ENCODE data around the gene NLRP4. TPM values are rescaled to one million over a fixed set of nuclear protein-coding genes. Genes with fewer than 3 reads are reported as not detected.
"Not testable (repeated sequence)": the region's sequence is repeated elsewhere in the genome, so short reads cannot be mapped to it uniquely, and the experiment has no call there.

The NLRP4 gene
- total and polyA plus RNA-seq, 9 donors, result not detected

DNA sequence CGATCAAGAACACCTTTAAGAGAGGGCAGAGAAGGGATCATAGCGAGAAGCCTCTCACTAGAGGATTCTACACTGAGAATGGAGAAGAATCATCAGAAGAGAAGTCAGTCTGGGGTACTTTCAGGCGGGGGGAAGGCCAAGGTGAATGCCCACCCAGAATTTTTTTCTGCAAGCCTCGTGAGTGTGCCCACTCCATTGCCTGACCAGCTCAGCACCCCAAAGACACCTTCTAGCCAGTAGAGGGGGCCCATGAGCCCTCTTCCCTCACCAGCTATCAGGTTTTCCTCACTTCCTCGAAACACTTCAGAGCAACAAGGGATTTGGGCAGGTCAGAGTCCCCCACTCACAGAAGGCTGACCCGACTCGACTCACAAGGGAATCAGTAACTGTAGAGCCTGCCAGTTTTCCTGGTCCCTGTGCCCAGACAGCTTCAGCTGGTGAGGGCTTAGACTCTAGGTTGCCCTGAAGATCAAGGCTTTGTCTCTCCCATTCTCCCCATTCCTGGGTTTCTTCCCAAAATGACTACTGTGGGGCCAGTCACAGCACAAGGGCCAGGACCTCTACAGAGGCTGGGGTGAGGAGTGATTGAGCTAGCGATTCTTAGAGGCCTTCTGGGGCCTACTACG lies 77.4 kb downstream of the NLRP4 start:
- Histone ChIP-seq H3K4me3 (ENCODE audit: low read length) (no peak overlapping the region), H3K9me3 (replicated peaks; ENCODE audit: control insufficient read depth, low read depth, low read length) (peaks cover 12% of the 10 kb centered on the region), H3K4me1 (ENCODE audit: control insufficient read depth, insufficient read depth, low read length) (no peaks in the 10 kb centered on the region), H3K27ac (ENCODE audit: low read length) (no peak overlapping the region), H3K27me3 (ENCODE audit: control insufficient read depth, insufficient read depth, low read length) (no peaks in the 10 kb centered on the region), H3K36me3 (ENCODE audit: control insufficient read depth, insufficient read depth, low read length) (no peaks in the 10 kb centered on the region)
- no peak for DNase-seq
- WGBS (ENCODE audit: insufficient coverage), result 46% methylated on average over 6 of the region's 9 CpGs

DNA sequence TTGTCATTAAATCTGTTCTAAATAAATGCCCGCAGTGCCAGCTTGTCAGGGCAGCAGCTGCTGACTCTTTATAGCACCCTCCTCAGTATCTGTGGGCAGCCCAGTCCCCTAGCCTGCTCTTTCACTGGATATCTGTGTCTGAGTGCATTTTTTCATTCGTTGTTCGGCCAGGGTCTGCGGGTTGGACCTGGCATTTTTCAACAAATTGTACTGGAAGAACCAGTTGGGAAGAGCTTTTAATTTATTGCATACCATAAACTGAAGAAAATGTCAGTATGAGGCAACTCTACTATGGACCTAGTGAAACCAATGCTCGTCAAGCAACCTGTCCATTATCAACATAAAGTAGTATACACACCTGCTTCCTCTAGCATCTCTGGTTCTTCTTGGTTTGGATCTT lies 87.2 kb downstream of the NLRP4 start:
- DNase-seq, result no peak
- no peaks in the 10 kb centered on the region for H3K4me1 ChIP-seq (ENCODE audit: control insufficient read depth, insufficient read depth, low read length)
- H3K9me3 ChIP-seq (replicated peaks; ENCODE audit: control insufficient read depth, low read depth, low read length), result peaks cover 27% of the 10 kb centered on the region
- 100% methylated on average over 1 of the region's 5 CpGs for WGBS (ENCODE audit: insufficient coverage)
- no peaks in the 10 kb centered on the region for H3K27me3 ChIP-seq (ENCODE audit: control insufficient read depth, insufficient read depth, low read length)
- no peak overlapping the region for H3K27ac ChIP-seq (ENCODE audit: low read length)
- H3K4me3 ChIP-seq (ENCODE audit: low read length), result no peak overlapping the region
- no peaks in the 10 kb centered on the region for H3K36me3 ChIP-seq (ENCODE audit: control insufficient read depth, insufficient read depth, low read length)

DNA sequence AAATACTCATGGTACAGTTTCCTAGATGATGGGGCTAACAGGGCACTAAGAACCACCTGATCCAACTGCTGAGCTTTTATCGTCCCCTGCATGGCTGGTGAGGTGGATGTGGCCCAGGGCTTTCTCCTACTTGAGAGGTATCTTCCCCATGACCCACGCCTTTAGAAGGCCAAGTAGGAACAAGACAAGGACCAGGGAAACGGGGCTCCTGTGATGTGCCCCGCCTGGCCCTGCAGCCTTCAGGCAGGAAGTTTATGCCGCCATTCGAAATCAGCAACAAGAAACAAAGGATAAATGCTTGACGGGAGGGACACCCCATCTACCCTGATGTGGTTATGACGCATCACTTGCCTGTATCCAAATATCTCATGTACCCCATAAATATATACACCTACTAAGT lies 91.7 kb downstream of the NLRP4 start:
- Histone ChIP-seq H3K27ac (ENCODE audit: low read length) (no peak overlapping the region), H3K9me3 (replicated peaks; ENCODE audit: control insufficient read depth, low read depth, low read length) (peaks cover 27% of the 10 kb centered on the region), H3K4me3 (ENCODE audit: low read length) (no peak overlapping the region), H3K36me3 (ENCODE audit: control insufficient read depth, insufficient read depth, low read length) (no peaks in the 10 kb centered on the region), H3K27me3 (ENCODE audit: control insufficient read depth, insufficient read depth, low read length) (no peaks in the 10 kb centered on the region), H3K4me1 (ENCODE audit: control insufficient read depth, insufficient read depth, low read length) (no peaks in the 10 kb centered on the region)
- 58% methylated on average over 6 of the region's 8 CpGs for WGBS (ENCODE audit: insufficient coverage)
- no peak for DNase-seq

DNA sequence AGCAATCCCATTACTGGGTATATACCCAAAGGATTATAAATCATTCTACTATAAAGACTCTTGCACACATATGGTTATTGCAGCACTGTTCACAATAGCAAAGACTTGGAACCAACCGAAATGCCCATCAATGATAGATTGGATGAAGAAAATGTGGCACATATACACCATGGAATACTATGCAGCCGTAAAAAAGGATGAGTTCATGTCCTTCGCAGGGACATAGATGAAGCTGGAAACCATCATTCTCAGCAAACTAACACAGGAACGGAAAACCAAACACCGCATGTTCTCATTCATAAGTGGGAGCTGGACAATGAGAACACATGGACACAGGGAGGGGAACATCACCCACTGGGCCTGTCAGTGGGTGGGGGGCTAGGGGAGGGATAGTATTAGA lies 92.9 kb downstream of the NLRP4 start:
- H3K36me3 ChIP-seq (ENCODE audit: control insufficient read depth, insufficient read depth, low read length); H3K4me1 ChIP-seq (ENCODE audit: control insufficient read depth, insufficient read depth, low read length); H3K27ac ChIP-seq (ENCODE audit: low read length); H3K27me3 ChIP-seq (ENCODE audit: control insufficient read depth, insufficient read depth, low read length); DNase-seq; H3K4me3 ChIP-seq (ENCODE audit: low read length): not testable (repeated sequence)
- no CpG with 5 or more reads among the region's 5 CpGs for WGBS (ENCODE audit: insufficient coverage)
- H3K9me3 ChIP-seq (replicated peaks; ENCODE audit: control insufficient read depth, low read depth, low read length), result peaks cover 24% of the 10 kb centered on the region

DNA sequence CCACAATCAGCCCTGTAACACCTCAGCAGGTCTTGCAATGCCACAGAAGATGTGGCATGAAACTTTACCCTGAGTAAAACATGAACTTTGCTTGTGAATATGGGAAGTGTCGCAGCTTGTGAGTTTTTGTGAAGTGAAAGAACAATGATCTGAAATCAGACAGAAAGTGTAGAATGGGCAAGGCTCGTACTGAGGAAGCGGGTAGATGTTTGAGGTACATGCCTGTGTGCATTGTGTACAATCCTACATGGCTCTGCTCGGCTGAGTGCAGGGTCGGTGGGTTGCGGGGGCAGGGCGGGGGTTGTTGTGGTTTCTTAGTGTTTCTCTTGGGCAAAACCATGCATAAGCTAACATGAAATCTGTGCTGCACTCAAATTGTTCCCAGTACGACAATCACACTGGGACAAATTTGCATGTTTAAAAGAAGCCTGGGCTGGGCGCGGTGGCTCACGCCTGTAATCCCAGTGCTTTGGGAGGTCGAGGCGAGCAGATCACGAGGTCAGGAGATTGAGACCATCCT lies 94.7 kb downstream of the NLRP4 start:
- H3K4me1 ChIP-seq (ENCODE audit: control insufficient read depth, insufficient read depth, low read length), result no peaks in the 10 kb centered on the region
- no peak overlapping the region for H3K4me3 ChIP-seq (ENCODE audit: low read length)
- H3K36me3 ChIP-seq (ENCODE audit: control insufficient read depth, insufficient read depth, low read length), result no peaks in the 10 kb centered on the region
- WGBS (ENCODE audit: insufficient coverage), result 83% methylated on average over 6 of the region's 14 CpGs
- no peak for DNase-seq
- no peaks in the 10 kb centered on the region for H3K27me3 ChIP-seq (ENCODE audit: control insufficient read depth, insufficient read depth, low read length)
- H3K27ac ChIP-seq (ENCODE audit: low read length), result no peak overlapping the region
- H3K9me3 ChIP-seq (replicated peaks; ENCODE audit: control insufficient read depth, low read depth, low read length), result peaks cover 20% of the 10 kb centered on the region

Other genes with a start within 250 kb of the NLRP4 start
- gene FIZ1, start 237.0 kb upstream of the NLRP4 start, total RNA-seq, result 3.7 TPM
- gene FIZ1, start 237.0 kb upstream of the NLRP4 start, polyA plus RNA-seq (ENCODE audit: insufficient read depth in 1 of 8, insufficient read length in 8 of 8, low replicate concordance in 1 of 8), result 10 to 100 TPM; 10.7 to 15.1 (median 12.7) TPM
- gene ZNF524, start 236.3 kb upstream of the NLRP4 start, total RNA-seq, result 9.3 TPM
- gene ZNF524, start 236.3 kb upstream of the NLRP4 start, polyA plus RNA-seq (ENCODE audit: insufficient read depth in 1 of 8, insufficient read length in 8 of 8, low replicate concordance in 1 of 8), result 10 to 100 TPM in 1 of 8 donors, 1 to 10 TPM in 7; 7.0 to 11.6 (median 9.0) TPM
- 1.2 TPM for gene ZNF865, start 230.9 kb upstream of the NLRP4 start, total RNA-seq
- 1 to 10 TPM; 6.9 to 9.9 (median 7.8) TPM for gene ZNF865, start 230.9 kb upstream of the NLRP4 start, polyA plus RNA-seq (ENCODE audit: insufficient read depth in 1 of 8, insufficient read length in 8 of 8, low replicate concordance in 1 of 8)
- 5.3 TPM for gene ZNF784, start 212.0 kb upstream of the NLRP4 start, total RNA-seq
- 1 to 10 TPM; 6.6 to 9.8 (median 8.7) TPM for gene ZNF784, start 212.0 kb upstream of the NLRP4 start, polyA plus RNA-seq (ENCODE audit: insufficient read depth in 1 of 8, insufficient read length in 8 of 8, low replicate concordance in 1 of 8)
- 5.6 TPM for gene ZNF580, start 195.5 kb upstream of the NLRP4 start, total RNA-seq
- 10 to 100 TPM; 20.9 to 28.5 (median 23.6) TPM for gene ZNF580, start 195.5 kb upstream of the NLRP4 start, polyA plus RNA-seq (ENCODE audit: insufficient read depth in 1 of 8, insufficient read length in 8 of 8, low replicate concordance in 1 of 8)
- 15.1 TPM for gene ZNF581, start 192.9 kb upstream of the NLRP4 start, total RNA-seq
- gene ZNF581, start 192.9 kb upstream of the NLRP4 start, polyA plus RNA-seq (ENCODE audit: insufficient read depth in 1 of 8, insufficient read length in 8 of 8, low replicate concordance in 1 of 8), result 10 to 100 TPM; 23.4 to 37.6 (median 27.0) TPM
- 5.3 TPM for gene CCDC106, start 188.3 kb upstream of the NLRP4 start, total RNA-seq
- 10 to 100 TPM; 12.9 to 16.4 (median 15.3) TPM for gene CCDC106, start 188.3 kb upstream of the NLRP4 start, polyA plus RNA-seq (ENCODE audit: insufficient read depth in 1 of 8, insufficient read length in 8 of 8, low replicate concordance in 1 of 8)
- gene U2AF2, start 181.5 kb upstream of the NLRP4 start, total RNA-seq, result 70.2 TPM
- 100 to 1,000 TPM; 103 to 156 (median 130) TPM for gene U2AF2, start 181.5 kb upstream of the NLRP4 start, polyA plus RNA-seq (ENCODE audit: insufficient read depth in 1 of 8, insufficient read length in 8 of 8, low replicate concordance in 1 of 8)
- 21.8 TPM for gene EPN1, start 161.3 kb upstream of the NLRP4 start, total RNA-seq
- 100 to 1,000 TPM in 2 of 8 donors, 10 to 100 TPM in 6; 84.4 to 114 (median 93.8) TPM for gene EPN1, start 161.3 kb upstream of the NLRP4 start, polyA plus RNA-seq (ENCODE audit: insufficient read depth in 1 of 8, insufficient read length in 8 of 8, low replicate concordance in 1 of 8)
- not detected for gene NLRP9, start 98.1 kb upstream of the NLRP4 start, total RNA-seq
- not detected for gene NLRP9, start 98.1 kb upstream of the NLRP4 start, polyA plus RNA-seq (ENCODE audit: insufficient read depth in 1 of 8, insufficient read length in 8 of 8, low replicate concordance in 1 of 8)
- 0.62 TPM for gene RFPL4A, start 77.4 kb upstream of the NLRP4 start, total RNA-seq
- gene RFPL4A, start 77.4 kb upstream of the NLRP4 start, polyA plus RNA-seq (ENCODE audit: insufficient read depth in 1 of 8, insufficient read length in 8 of 8, low replicate concordance in 1 of 8), result under 1 TPM in 5 of 8 donors, not detected in 3; 0.23 to 0.86 (median 0.51) TPM
- gene RFPL4AL1, start 67.4 kb upstream of the NLRP4 start, total RNA-seq, result 0.66 TPM
- 1 to 10 TPM in 1 of 8 donors, under 1 TPM in 5, not detected in 2; 0.22 to 1.2 (median 0.56) TPM for gene RFPL4AL1, start 67.4 kb upstream of the NLRP4 start, polyA plus RNA-seq (ENCODE audit: insufficient read depth in 1 of 8, insufficient read length in 8 of 8, low replicate concordance in 1 of 8)
- not detected for gene NLRP11, start 4.5 kb upstream of the NLRP4 start, total RNA-seq
- under 1 TPM in 1 of 8 donors, not detected in 7; 0.04 TPM for gene NLRP11, start 4.5 kb upstream of the NLRP4 start, polyA plus RNA-seq (ENCODE audit: insufficient read depth in 1 of 8, insufficient read length in 8 of 8, low replicate concordance in 1 of 8)
- gene NLRP13, start 95.8 kb downstream of the NLRP4 start, total RNA-seq, result not detected
- gene NLRP13, start 95.8 kb downstream of the NLRP4 start, polyA plus RNA-seq (ENCODE audit: insufficient read depth in 1 of 8, insufficient read length in 8 of 8, low replicate concordance in 1 of 8), result not detected
- not detected for gene NLRP8, start 111.3 kb downstream of the NLRP4 start, total RNA-seq
- gene NLRP8, start 111.3 kb downstream of the NLRP4 start, polyA plus RNA-seq (ENCODE audit: insufficient read depth in 1 of 8, insufficient read length in 8 of 8, low replicate concordance in 1 of 8), result under 1 TPM in 1 of 8 donors, not detected in 7; 0.03 TPM
- gene NLRP5, start 150.2 kb downstream of the NLRP4 start, total RNA-seq, result not detected
- not detected for gene NLRP5, start 150.2 kb downstream of the NLRP4 start, polyA plus RNA-seq (ENCODE audit: insufficient read depth in 1 of 8, insufficient read length in 8 of 8, low replicate concordance in 1 of 8)

Data from muscle of leg (tissue), 11 donors.